Vagina (tissue), 2 donors: Measurements from ENCODE around the gene MBD3L1. TPM values are rescaled to one million over a fixed set of nuclear protein-coding genes. Genes with fewer than 3 reads are reported as not detected.

Experiments used
- DNase-seq, 2 donors: peaks; one replicate each; pipeline ENCODE4 v3.0.0-alpha.2; 2017; ENCODE audit errors: extremely low spot score in 2 of 2
- H3K27ac ChIP-seq: fragments of 200-600 bp; sonication (generic); one replicate; pipeline ENCODE4 v1.5.1; 2019
- H3K27me3 ChIP-seq: fragments of 200-600 bp; sonication (generic); one replicate; pipeline ENCODE4 v1.5.1; 2019
- H3K36me3 ChIP-seq, 2 donors: fragments of 200-600 bp; sonication (generic); one replicate each; pipeline ENCODE4 v1.5.1; 2017 to 2019
- H3K4me1 ChIP-seq: fragments of 200-600 bp; sonication (generic); one replicate; pipeline ENCODE4 v1.5.1; 2019
- H3K4me3 ChIP-seq, 2 donors: fragments of 200-600 bp; sonication (generic); 1 replicate in 1 of 2; 2 replicates in 1 of 2; pipeline ENCODE4 v1.5.1; 2016 to 2019
- H3K9me3 ChIP-seq: fragments of 200-600 bp; sonication (generic); one replicate; pipeline ENCODE4 v1.5.1; 2019
- CTCF ChIP-seq, 3 experiments: fragments of 450-650 bp in 2 of 3; fragments of 200-600 bp in 1 of 3; sonication (generic) in 1 of 3; IDR thresholded peaks; one replicate each; pipeline ENCODE4 v1.5.1; 2017 to 2019; ENCODE audit warnings: antibody characterized with exemption in 3 of 3, mild to moderate bottlenecking in 2 of 3, moderate library complexity in 2 of 3
- POLR2A ChIP-seq, 2 donors: fragments of 450-650 bp; IDR thresholded peaks; one replicate each; pipeline ENCODE4 v1.6.1; 2017; ENCODE audit warnings: antibody characterized with exemption in 2 of 2, mild to moderate bottlenecking in 2 of 2, moderate library complexity in 2 of 2
- POLR2AphosphoS5 ChIP-seq, 2 donors: sonication (generic); formaldehyde crosslinking; IDR thresholded peaks; one replicate each; pipeline ENCODE4 v1.9.0; 2017; ENCODE audit warnings: antibody characterized with exemption in 2 of 2, mild to moderate bottlenecking in 2 of 2, low read depth in 1 of 2; ENCODE audit not compliant: insufficient read depth in 1 of 2
- intact Hi-C: fragments of 100-400 bp; cut with DNase I; formaldehyde crosslinking; loops from one replicate; pipeline ENCODE4 v1.15.1; 2023
- total RNA-seq: library from RNA; depleted of rRNA; stranded (reverse); fragments of >200 nt; gene quantifications from one replicate; pipeline ENCODE4 v1.2.3, GENCODE V29; 2016

MBD3L1 gene
- total RNA-seq, 1 donor from 2014 or later: not detected

GRCh38 chr19:8866344-8866743, 34.2 kb downstream of the MBD3L1 start:
- Histone ChIP-seq H3K36me3 (no peaks in the 10 kb centered on the region), H3K4me3 (no peak overlapping the region), H3K27me3 (no peaks in the 10 kb centered on the region), H3K9me3 (no peaks in the 10 kb centered on the region), H3K4me1 (no peaks in the 10 kb centered on the region), H3K27ac (no peak overlapping the region)
- intact Hi-C loops: no loop called here
- TF ChIP-seq POLR2A (IDR thresholded peaks at IDR 0.05) (no peak), POLR2AphosphoS5 (IDR thresholded peaks at IDR 0.05; ENCODE audit: insufficient read depth in 1 of 2, low read depth in 1 of 2) (no peak), CTCF (IDR thresholded peaks at IDR 0.05) (no peak)
- no peak for DNase-seq

- Histone ChIP-seq H3K9me3 (no peaks in the 10 kb centered on the region), H3K36me3 (no peaks in the 10 kb centered on the region), H3K4me3 (no peak overlapping the region), H3K27ac (no peak overlapping the region), H3K27me3 (no peaks in the 10 kb centered on the region), H3K4me1 (no peaks in the 10 kb centered on the region)
- no peak for TF ChIP-seq CTCF (IDR thresholded peaks at IDR 0.05)
- TF ChIP-seq POLR2AphosphoS5 (IDR thresholded peaks at IDR 0.05; ENCODE audit: insufficient read depth in 1 of 2, low read depth in 1 of 2): no peak
- no peak for TF ChIP-seq POLR2A (IDR thresholded peaks at IDR 0.05)
- intact Hi-C loops: no loop called here
- DNase-seq: no peak
These were observed 45.9 kb downstream of the MBD3L1 start for GRCh38 chr19:8877854-8878705.

- Histone ChIP-seq H3K4me3 (no peak overlapping the region), H3K27me3 (no peaks in the 10 kb centered on the region), H3K36me3 (no peaks in the 10 kb centered on the region), H3K9me3 (no peaks in the 10 kb centered on the region), H3K27ac (no peak overlapping the region), H3K4me1 (no peaks in the 10 kb centered on the region)
- TF ChIP-seq POLR2AphosphoS5 (IDR thresholded peaks at IDR 0.05; ENCODE audit: insufficient read depth in 1 of 2, low read depth in 1 of 2) (no peak), CTCF (IDR thresholded peaks at IDR 0.05) (no peak), POLR2A (IDR thresholded peaks at IDR 0.05) (no peak)
- intact Hi-C loops: no loop called here
- DNase-seq: no peak
These were observed 48.8 kb downstream of the MBD3L1 start for GRCh38 chr19:8880868-8881488.

- Histone ChIP-seq H3K36me3 (no peaks in the 10 kb centered on the region), H3K9me3 (no peaks in the 10 kb centered on the region), H3K4me3 (no peak overlapping the region), H3K4me1 (no peaks in the 10 kb centered on the region), H3K27me3 (no peaks in the 10 kb centered on the region), H3K27ac (no peak overlapping the region)
- intact Hi-C loops: no loop called here
- DNase-seq: no peak
- TF ChIP-seq POLR2A (IDR thresholded peaks at IDR 0.05) (no peak), POLR2AphosphoS5 (IDR thresholded peaks at IDR 0.05; ENCODE audit: insufficient read depth in 1 of 2, low read depth in 1 of 2) (no peak), CTCF (IDR thresholded peaks at IDR 0.05) (no peak)
These were observed 49.3 kb downstream of the MBD3L1 start for GRCh38 chr19:8881512-8881911.

- no peaks in the 10 kb centered on the region for H3K4me1 ChIP-seq
- intact Hi-C loops: no loop called here
These were observed 52.2 kb downstream of the MBD3L1 start for GRCh38 chr19:8884416-8884815.

More at GRCh38 chr19:8884416-8884815, 52.2 kb downstream of the MBD3L1 start:
- H3K27ac ChIP-seq: no peak overlapping the region
- no peaks in the 10 kb centered on the region for H3K36me3 ChIP-seq
- no peak overlapping the region for H3K4me3 ChIP-seq
- no peaks in the 10 kb centered on the region for H3K9me3 ChIP-seq
- TF ChIP-seq POLR2A (IDR thresholded peaks at IDR 0.05): no peak
- no peak for TF ChIP-seq POLR2AphosphoS5 (IDR thresholded peaks at IDR 0.05; ENCODE audit: insufficient read depth in 1 of 2, low read depth in 1 of 2)
- no peak for TF ChIP-seq CTCF (IDR thresholded peaks at IDR 0.05)
- no peak for DNase-seq
- no peaks in the 10 kb centered on the region for H3K27me3 ChIP-seq
